Tibial artery (tissue), 4 donors: ENCODE data around the gene TMEM35B.
A peak's percentile ranks its signal among the peaks of the same experiment; 100 is the strongest.

Experiments
- DNase-seq, 2 donors: peaks; one replicate each; pipeline ENCODE4 v3.0.0-alpha.2; 2019
- H3K27ac ChIP-seq, 2 donors: fragments of 200-600 bp; sonication (generic) in 1 of 2; 1 replicate in 1 of 2; 2 replicates in 1 of 2; pipeline ENCODE4 v1.5.1; 2018 to 2019; ENCODE audit warnings: mild to moderate bottlenecking in 1 of 2
- H3K27me3 ChIP-seq, 2 donors: fragments of 200-600 bp; sonication (generic) in 1 of 2; one replicate each; pipeline versions ENCODE4 v1.5.1 to v1.6.0; 2016 to 2019
- H3K36me3 ChIP-seq, 3 donors: fragments of 200-600 bp; sonication (generic) in 2 of 3; one replicate each; pipeline ENCODE4 v1.5.1; 2016 to 2019; ENCODE audit warnings: mild to moderate bottlenecking in 2 of 3
- H3K4me1 ChIP-seq, 4 donors: fragments of 200-600 bp; sonication (generic) in 2 of 4; 1 replicate in 3 of 4; 2 replicates in 1 of 4; pipeline ENCODE4 v1.5.1; 2016 to 2019
- H3K4me3 ChIP-seq, 2 donors: fragments of 200-600 bp; sonication (generic) in 1 of 2; 1 replicate in 1 of 2; 2 replicates in 1 of 2; pipeline ENCODE4 v1.5.1; 2018 to 2019; ENCODE audit warnings: mild to moderate bottlenecking in 2 of 2
- H3K9me3 ChIP-seq, 3 donors: fragments of 200-600 bp; sonication (generic) in 1 of 3; one replicate each; pipeline ENCODE4 v1.5.1; 2016 to 2019
- intact Hi-C: fragments of 100-400 bp; cut with DNase I; formaldehyde crosslinking; loops from one replicate; pipeline ENCODE4 v1.15.0; 2023; ENCODE audit warnings: low total_unique reads
- TF ChIP-seq, protein P1 (sequence below), 2 experiments: fragments of 200-600 bp in 1 of 2; fragments of 450-650 bp in 1 of 2; IDR thresholded peaks; one replicate each; pipeline ENCODE4 v1.5.1; 2017 to 2019; ENCODE audit warnings: antibody characterized with exemption in 2 of 2, mild to moderate bottlenecking in 1 of 2, moderate library complexity in 1 of 2

TMEM35B gene

GRCh38 chr1:35029761-35030160 is 44.6 kb upstream of the TMEM35B start:
- Histone ChIP-seq H3K4me3 (peak overlapping the region in 1 of 2 donors; percentile 69), H3K27ac (no peak overlapping the region), H3K27me3 (no peaks in the 10 kb centered on the region), H3K4me1 (peaks cover 0 to 27% (median 14%) of the 10 kb centered on the region in 4 donors), H3K36me3 (peaks cover 0 to 7% (median 0%) of the 10 kb centered on the region in 3 donors), H3K9me3 (peaks cover 0 to 5% (median 0%) of the 10 kb centered on the region in 3 donors)
- intact Hi-C loops = loop anchor here (10.0 kb wide), 1 partner anchor 45 kb away; the partner anchor contains the start of gene TMEM35B
- no peak for DNase-seq
- TF ChIP-seq, protein P1, sequence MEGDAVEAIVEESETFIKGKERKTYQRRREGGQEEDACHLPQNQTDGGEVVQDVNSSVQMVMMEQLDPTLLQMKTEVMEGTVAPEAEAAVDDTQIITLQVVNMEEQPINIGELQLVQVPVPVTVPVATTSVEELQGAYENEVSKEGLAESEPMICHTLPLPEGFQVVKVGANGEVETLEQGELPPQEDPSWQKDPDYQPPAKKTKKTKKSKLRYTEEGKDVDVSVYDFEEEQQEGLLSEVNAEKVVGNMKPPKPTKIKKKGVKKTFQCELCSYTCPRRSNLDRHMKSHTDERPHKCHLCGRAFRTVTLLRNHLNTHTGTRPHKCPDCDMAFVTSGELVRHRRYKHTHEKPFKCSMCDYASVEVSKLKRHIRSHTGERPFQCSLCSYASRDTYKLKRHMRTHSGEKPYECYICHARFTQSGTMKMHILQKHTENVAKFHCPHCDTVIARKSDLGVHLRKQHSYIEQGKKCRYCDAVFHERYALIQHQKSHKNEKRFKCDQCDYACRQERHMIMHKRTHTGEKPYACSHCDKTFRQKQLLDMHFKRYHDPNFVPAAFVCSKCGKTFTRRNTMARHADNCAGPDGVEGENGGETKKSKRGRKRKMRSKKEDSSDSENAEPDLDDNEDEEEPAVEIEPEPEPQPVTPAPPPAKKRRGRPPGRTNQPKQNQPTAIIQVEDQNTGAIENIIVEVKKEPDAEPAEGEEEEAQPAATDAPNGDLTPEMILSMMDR (IDR thresholded peaks at IDR 0.05) = no peak

DNA sequence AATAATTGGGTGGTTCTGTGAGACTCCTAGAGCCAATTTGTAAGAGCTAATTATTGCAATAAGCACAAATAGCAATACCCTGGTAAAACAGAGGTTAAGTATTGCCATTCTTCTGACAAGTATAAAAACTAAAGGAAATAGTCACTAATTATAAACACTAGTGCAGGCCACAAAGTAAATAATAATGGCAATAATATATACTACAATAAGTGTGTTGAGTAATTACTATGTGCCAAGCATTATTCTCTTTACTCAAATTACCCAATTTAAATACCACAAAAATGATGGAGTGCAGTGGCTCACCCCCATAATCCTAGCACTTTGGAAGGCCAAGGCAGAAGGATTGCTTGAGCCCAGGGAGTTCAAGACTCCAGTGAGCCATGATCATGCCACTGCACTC is 31.3 kb upstream of the TMEM35B start:
- intact Hi-C loops = no loop called here

GRCh38 chr1:35014486-35014885 is 29.3 kb upstream of the TMEM35B start:
- no peaks in the 10 kb centered on the region for H3K27me3 ChIP-seq
- intact Hi-C loops = no loop called here
- TF ChIP-seq, protein P1 (IDR thresholded peaks at IDR 0.05) = no peak
- H3K36me3 ChIP-seq = peaks cover 50 to 71% (median 51%) of the 10 kb centered on the region in 3 donors
- H3K9me3 ChIP-seq = no peaks in the 10 kb centered on the region
- no peak overlapping the region for H3K4me3 ChIP-seq
- H3K27ac ChIP-seq = no peak overlapping the region
- no peak for DNase-seq
- no peaks in the 10 kb centered on the region for H3K4me1 ChIP-seq

More for the DNA sequence above, 31.3 kb upstream of the TMEM35B start:
- no peak for DNase-seq
- TF ChIP-seq, protein P1 (IDR thresholded peaks at IDR 0.05) = no peak
- H3K4me3 ChIP-seq = no peak overlapping the region
- H3K27ac ChIP-seq = no peak overlapping the region
- H3K36me3 ChIP-seq = peaks cover 31 to 57% (median 37%) of the 10 kb centered on the region in 3 donors
- no peaks in the 10 kb centered on the region for H3K27me3 ChIP-seq
- no peaks in the 10 kb centered on the region for H3K4me1 ChIP-seq
- H3K9me3 ChIP-seq = no peaks in the 10 kb centered on the region

GRCh38 chr1:35005711-35006110 is 20.6 kb upstream of the TMEM35B start:
- Histone ChIP-seq H3K4me3 (no peak overlapping the region), H3K4me1 (peaks cover 0 to 9% (median 0%) of the 10 kb centered on the region in 4 donors), H3K27ac (no peak overlapping the region), H3K36me3 (peaks cover 58 to 79% (median 62%) of the 10 kb centered on the region in 3 donors), H3K27me3 (no peaks in the 10 kb centered on the region), H3K9me3 (no peaks in the 10 kb centered on the region)
- intact Hi-C loops = no loop called here
- TF ChIP-seq, protein P1 (IDR thresholded peaks at IDR 0.05) = no peak
- DNase-seq = no peak

DNA sequence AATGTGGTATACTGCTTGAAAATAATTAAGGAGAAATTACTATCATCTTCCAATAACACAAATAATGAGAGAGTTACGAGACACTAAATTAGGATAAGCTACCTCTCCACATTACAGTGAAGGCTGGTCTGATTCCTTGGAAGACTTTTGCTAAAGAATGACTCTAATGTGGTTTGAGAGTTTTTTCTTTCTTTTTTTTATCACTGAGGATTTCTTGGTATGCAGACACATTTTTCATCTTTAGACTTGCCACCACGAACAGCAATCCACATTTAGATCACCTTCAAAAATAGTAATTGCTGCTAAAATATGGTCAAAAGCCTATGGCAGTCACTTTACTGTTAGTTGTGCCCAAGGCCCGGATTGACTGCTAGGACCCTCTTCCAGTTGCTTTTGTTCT is 16.6 kb upstream of the TMEM35B start:
- no peaks in the 10 kb centered on the region for H3K27me3 ChIP-seq
- peaks cover 0 to 9% (median 0%) of the 10 kb centered on the region in 4 donors for H3K4me1 ChIP-seq
- TF ChIP-seq, protein P1 (IDR thresholded peaks at IDR 0.05) = no peak
- intact Hi-C loops = no loop called here
- no peak overlapping the region for H3K4me3 ChIP-seq
- no peak for DNase-seq
- H3K27ac ChIP-seq = no peak overlapping the region
- no peaks in the 10 kb centered on the region for H3K9me3 ChIP-seq
- H3K36me3 ChIP-seq = peaks cover 38 to 64% (median 46%) of the 10 kb centered on the region in 3 donors

GRCh38 chr1:34994878-34995277 is 9.7 kb upstream of the TMEM35B start:
- no peak for DNase-seq
- H3K27me3 ChIP-seq = no peaks in the 10 kb centered on the region
- H3K4me1 ChIP-seq = no peaks in the 10 kb centered on the region
- TF ChIP-seq, protein P1 (IDR thresholded peaks at IDR 0.05) = no peak
- H3K36me3 ChIP-seq = peaks cover 9 to 49% (median 24%) of the 10 kb centered on the region in 3 donors
- no peak overlapping the region for H3K27ac ChIP-seq
- intact Hi-C loops = no loop called here
- H3K4me3 ChIP-seq = no peak overlapping the region
- no peaks in the 10 kb centered on the region for H3K9me3 ChIP-seq
